NCI-H1048 (cell line): Measurements from ENCODE around the gene LCE5A.
A peak's percentile ranks its signal among the peaks of the same experiment; 100 is the strongest.
"Not testable (repeated sequence)": the region's sequence is repeated elsewhere in the genome, so short reads cannot be mapped to it uniquely, and the experiment has no call there.

Source experiments
- DNase-seq: peaks from one replicate; lab custom pipeline; 2025; lab: John Stamatoyannopoulos, UW

LCE5A gene

GRCh38 chr1:152510503-152510902, at the start of gene LCE5A:
LCE5A (plus strand) TSS chr1:152510803; CDS start chr1:152511535, 732 bp downstream.
- DNase-seq, result no peak

GRCh38 chr1:152461544-152461943, 49.1 kb upstream of the LCE5A start:
- no peak for DNase-seq

GRCh38 chr1:152462636-152463035, 48.0 kb upstream of the LCE5A start:
- DNase-seq, result no peak

- no peak for DNase-seq
These were observed 44.4 kb upstream of the LCE5A start for GRCh38 chr1:152466217-152466616.

- no peak for DNase-seq
These were observed 36.6 kb upstream of the LCE5A start for GRCh38 chr1:152473887-152474537.

- no peak for DNase-seq
These were observed 30.6 kb upstream of the LCE5A start for GRCh38 chr1:152479792-152480595.

GRCh38 chr1:152481869-152482664, 28.5 kb upstream of the LCE5A start:
- DNase-seq, result no peak

- DNase-seq, result no peak
These were observed 24.1 kb upstream of the LCE5A start for GRCh38 chr1:152486400-152487006.

- no peak for DNase-seq
These were observed 22.7 kb upstream of the LCE5A start for GRCh38 chr1:152487871-152488270.

GRCh38 chr1:152491537-152491936, 19.1 kb upstream of the LCE5A start:
- DNase-seq, result not testable (repeated sequence)

- DNase-seq, result peak; percentile 44
These were observed 15.4 kb upstream of the LCE5A start for GRCh38 chr1:152495066-152495675.

GRCh38 chr1:152497273-152497672, 13.3 kb upstream of the LCE5A start:
- no peak for DNase-seq

- no peak for DNase-seq
These were observed 8.9 kb upstream of the LCE5A start for GRCh38 chr1:152501704-152502103.

- DNase-seq, result no peak
These were observed 8.0 kb upstream of the LCE5A start for GRCh38 chr1:152502496-152503180.

GRCh38 chr1:152505083-152505482, 5.5 kb upstream of the LCE5A start:
- DNase-seq, result no peak

- no peak for DNase-seq
These were observed 3.6 kb upstream of the LCE5A start for GRCh38 chr1:152506899-152507498.

GRCh38 chr1:152511596-152511995, 993 bp downstream of the LCE5A start:
- DNase-seq, result no peak

- no peak for DNase-seq
These were observed 2.5 kb downstream of the LCE5A start for GRCh38 chr1:152513081-152513480.

GRCh38 chr1:152514715-152515433, 4.3 kb downstream of the LCE5A start:
- no peak for DNase-seq

GRCh38 chr1:152515434-152515783, 4.8 kb downstream of the LCE5A start:
- no peak for DNase-seq
